Trophoblast cell (in vitro differentiated cells and primary cell): ENCODE data around the gene RASL10B.

Experiments
- DNase-seq, 2 donors: peaks; one replicate each; pipeline ENCODE4 v3.0.0-alpha.2; 2016
- H2AFZ ChIP-seq: 2 replicates; pipeline ENCODE4 v1.6.1; 2013; ENCODE audit warnings: low read length, moderate library complexity, mild to moderate bottlenecking; ENCODE audit not compliant: insufficient read depth, poor library complexity
- H2AK5ac ChIP-seq: 2 replicates; pipeline ENCODE4 v1.6.1; 2013; ENCODE audit warnings: mild to moderate bottlenecking, low read length
- H2BK120ac ChIP-seq: 2 replicates; pipeline ENCODE4 v1.6.1; 2013; ENCODE audit warnings: low read length, mild to moderate bottlenecking, moderate library complexity; ENCODE audit not compliant: insufficient read depth, poor library complexity
- H2BK12ac ChIP-seq: 2 replicates; pipeline ENCODE4 v1.6.1; 2013; ENCODE audit warnings: mild to moderate bottlenecking, low read length, moderate library complexity
- H2BK5ac ChIP-seq: 2 replicates; pipeline ENCODE4 v1.6.1; 2013; ENCODE audit warnings: low read length, low read depth, moderate library complexity, mild to moderate bottlenecking; ENCODE audit not compliant: poor library complexity
- H3K14ac ChIP-seq: 2 replicates; pipeline ENCODE4 v1.6.1; 2013; ENCODE audit warnings: mild to moderate bottlenecking, low read length
- H3K18ac ChIP-seq: 2 replicates; pipeline ENCODE4 v1.6.1; 2013; ENCODE audit warnings: mild to moderate bottlenecking, low read length
- H3K23ac ChIP-seq: 2 replicates; pipeline ENCODE4 v1.6.1; 2013; ENCODE audit warnings: low read length
- H3K27ac ChIP-seq: 2 replicates; pipeline ENCODE4 v1.5.1; 2013; ENCODE audit warnings: low read depth, mild to moderate bottlenecking, inconsistent platforms, low read length, moderate library complexity
- H3K27me3 ChIP-seq: 2 replicates; pipeline ENCODE4 v1.6.1; 2013; ENCODE audit warnings: inconsistent platforms, mild to moderate bottlenecking, low read length, moderate library complexity; ENCODE audit not compliant: insufficient read depth
- H3K36me3 ChIP-seq, 2 experiments: 1 replicate in 1 of 2; 2 replicates in 1 of 2; pipeline ENCODE4 v1.6.1; 2013; ENCODE audit warnings: low read length in 2 of 2, mild to moderate bottlenecking in 2 of 2, moderate library complexity in 1 of 2; ENCODE audit not compliant: insufficient read depth in 2 of 2, control insufficient read depth in 1 of 2
- H3K4ac ChIP-seq: 2 replicates; pipeline ENCODE4 v1.6.1; 2013; ENCODE audit warnings: low read depth, mild to moderate bottlenecking, low read length, moderate library complexity
- H3K4me1 ChIP-seq, 2 experiments: 1 replicate in 1 of 2; 2 replicates in 1 of 2; pipeline ENCODE4 v1.6.1; 2013; ENCODE audit warnings: low read length in 2 of 2, mild to moderate bottlenecking in 2 of 2, moderate library complexity in 1 of 2; ENCODE audit not compliant: insufficient read depth in 2 of 2, control insufficient read depth in 1 of 2
- H3K4me2 ChIP-seq: 2 replicates; pipeline ENCODE4 v1.6.1; 2013; ENCODE audit warnings: inconsistent platforms, mild to moderate bottlenecking, low read length, moderate library complexity
- H3K4me3 ChIP-seq: 2 replicates; pipeline ENCODE4 v1.5.1; 2013; ENCODE audit warnings: mild to moderate bottlenecking, low read depth, low read length, inconsistent platforms
- H3K79me1 ChIP-seq: one replicate; pipeline ENCODE4 v1.6.1; 2013; ENCODE audit warnings: low read length
- H3K79me2 ChIP-seq: 2 replicates; pipeline ENCODE4 v1.6.1; 2013; ENCODE audit warnings: low read length, mild to moderate bottlenecking; ENCODE audit not compliant: control insufficient read depth, insufficient read depth, poor library complexity
- H3K9ac ChIP-seq: 2 replicates; pipeline ENCODE4 v1.6.1; 2013; ENCODE audit warnings: mild to moderate bottlenecking, low read length
- H3K9me3 ChIP-seq: 2 replicates; pipeline ENCODE4 v1.6.1; 2013; ENCODE audit warnings: low read depth, mild to moderate bottlenecking, control low read depth, inconsistent platforms, low read length; ENCODE audit not compliant: insufficient read depth
- H4K12ac ChIP-seq: 2 replicates; pipeline ENCODE4 v1.6.1; 2013; ENCODE audit warnings: low read depth, mild to moderate bottlenecking, low read length, moderate library complexity
- H4K8ac ChIP-seq: 2 replicates; pipeline ENCODE4 v1.6.1; 2013; ENCODE audit warnings: low read depth, mild to moderate bottlenecking, low read length, moderate library complexity
- H4K91ac ChIP-seq: one replicate; pipeline ENCODE4 v1.6.1; 2013; ENCODE audit warnings: low read depth, mild to moderate bottlenecking, low read length, moderate library complexity
- WGBS: extraction: QIAGEN DNeasy Blood & Tissue Kit; methylation state at CpG from one replicate; pipeline ENCODE4 v1.1.7; 2013; ENCODE audit warnings: missing lambda C conversion rate; ENCODE audit not compliant: insufficient read length, insufficient coverage; ENCODE audit errors: extremely low coverage; 5-methylcytosine and 5-hydroxymethylcytosine counted together

RASL10B gene

GRCh38 chr17:35790841-35791240 is 59.4 kb downstream of the RASL10B start:
- no peak overlapping the region for H3K9ac ChIP-seq
- no peak overlapping the region for H4K12ac ChIP-seq
- DNase-seq = no peak
- H3K4me3 ChIP-seq = no peak overlapping the region
- no peak overlapping the region for H3K14ac ChIP-seq
- H3K4me1 ChIP-seq = peaks cover 25 to 30% of the 10 kb centered on the region in 2 experiments
- peaks cover 2% of the 10 kb centered on the region for H3K27me3 ChIP-seq
- no peak overlapping the region for H3K4me2 ChIP-seq
- WGBS = no CpG with 5 or more reads among the region's 3 CpGs
- no peak overlapping the region for H2AK5ac ChIP-seq
- H3K79me1 ChIP-seq = peaks cover 10% of the 10 kb centered on the region
- H2BK12ac ChIP-seq = no peak overlapping the region
- no peaks in the 10 kb centered on the region for H3K9me3 ChIP-seq
- no peak overlapping the region for H4K8ac ChIP-seq
- no peaks in the 10 kb centered on the region for H3K36me3 ChIP-seq
- no peak overlapping the region for H2BK5ac ChIP-seq
- H3K79me2 ChIP-seq = no peaks in the 10 kb centered on the region
- H3K4ac ChIP-seq = no peak overlapping the region
- H3K27ac ChIP-seq = no peak overlapping the region
- H3K18ac ChIP-seq = no peak overlapping the region
- H2BK120ac ChIP-seq = no peak overlapping the region
- H2AFZ ChIP-seq = no peak overlapping the region
- H4K91ac ChIP-seq = no peak overlapping the region
- H3K23ac ChIP-seq = no peak overlapping the region

DNA sequence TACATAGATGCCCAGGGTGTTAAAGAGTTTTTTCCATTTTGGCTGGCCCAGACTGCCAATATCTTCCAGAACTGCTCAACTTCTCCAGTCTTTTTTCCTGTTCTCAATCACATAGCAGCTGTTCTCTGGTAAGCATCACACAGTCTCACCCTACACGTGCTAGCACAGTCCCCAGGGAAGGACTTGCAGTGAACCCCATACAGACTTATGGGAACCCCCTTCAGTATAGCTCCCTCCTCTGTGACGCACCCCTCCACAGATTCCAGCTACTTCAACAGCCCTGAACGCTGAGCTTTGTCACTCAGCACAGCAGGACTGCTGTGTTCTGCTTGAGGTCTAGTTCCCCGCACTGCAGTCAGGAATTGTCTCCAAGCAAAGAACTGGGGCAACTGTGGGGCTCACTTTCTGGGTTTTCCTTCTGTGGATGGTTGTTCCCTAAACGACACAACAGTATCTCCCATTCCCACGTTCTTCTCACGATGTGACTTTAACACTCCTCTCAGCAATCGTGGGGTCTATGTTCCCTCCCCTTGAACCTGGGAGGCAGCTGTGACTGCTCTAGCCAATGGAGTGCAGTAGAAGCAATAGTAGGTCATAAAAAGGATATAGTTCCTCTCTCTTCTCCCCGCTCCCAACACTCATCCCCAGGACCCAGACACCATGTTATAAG is 60.4 kb downstream of the RASL10B start:
- DNase-seq = no peak
- no peak overlapping the region for H3K4me3 ChIP-seq
- H3K9me3 ChIP-seq = no peaks in the 10 kb centered on the region
- H2AK5ac ChIP-seq = no peak overlapping the region
- no peaks in the 10 kb centered on the region for H3K36me3 ChIP-seq
- H3K14ac ChIP-seq = no peak overlapping the region
- H3K23ac ChIP-seq = no peak overlapping the region
- no CpG with 5 or more reads among the region's 9 CpGs for WGBS
- H2AFZ ChIP-seq = no peak overlapping the region
- H3K4me2 ChIP-seq = no peak overlapping the region
- H4K12ac ChIP-seq = no peak overlapping the region
- H3K79me2 ChIP-seq = no peaks in the 10 kb centered on the region
- H3K18ac ChIP-seq = no peak overlapping the region
- H3K79me1 ChIP-seq = peaks cover 10% of the 10 kb centered on the region
- no peak overlapping the region for H2BK5ac ChIP-seq
- H3K9ac ChIP-seq = no peak overlapping the region
- H3K4me1 ChIP-seq = peaks cover 23 to 28% of the 10 kb centered on the region in 2 experiments
- no peak overlapping the region for H4K8ac ChIP-seq
- H3K27me3 ChIP-seq = peaks cover 2% of the 10 kb centered on the region
- no peak overlapping the region for H3K27ac ChIP-seq
- H3K4ac ChIP-seq = no peak overlapping the region
- H4K91ac ChIP-seq = no peak overlapping the region
- H2BK120ac ChIP-seq = no peak overlapping the region
- no peak overlapping the region for H2BK12ac ChIP-seq
